OCI-LY7 (cell line): ENCODE data around the gene CELF2. TPM values are rescaled to one million over a fixed set of nuclear protein-coding genes. Genes with fewer than 3 reads are reported as not detected.

ENCODE experiments used
- BruUV-seq: library from RNA; stranded (reverse); fragments of 400-500 nt; replicated peaks from 2 replicates; lab custom pipeline; 2021; lab: Mats Ljungman, UMichigan
- CTCF ChIA-PET: fragments of 300-600 bp; sonication (Branson Sonifier 250); formaldehyde crosslinking; loops from one replicate; lab custom pipeline; 2022; ENCODE audit warnings: antibody characterized with exemption; ENCODE audit not compliant: unreplicated experiment; lab: Charles Lee
- POLR2A ChIA-PET: fragments of 300-600 bp; sonication (Branson Sonifier 250); formaldehyde crosslinking; loops from one replicate; lab custom pipeline; 2022; ENCODE audit warnings: antibody characterized with exemption; lab: Charles Lee
- DNase-seq: peaks from one replicate; pipeline ENCODE4 v3.0.0-alpha.2; 2015; ENCODE audit warnings: low spot score
- H2AFZ ChIP-seq: fragments of 200-600 bp; sonication (generic), shearing (Covaris generic); 2 replicates; pipeline ENCODE4 v1.6.1; 2014; ENCODE audit warnings: mild to moderate bottlenecking, antibody characterized with exemption, low read length, moderate library complexity
- H3K27ac ChIP-seq: fragments of 200-600 bp; sonication (generic); 2 replicates; pipeline ENCODE4 v1.5.1; 2014; ENCODE audit warnings: mixed run types, low read depth, mild to moderate bottlenecking, moderate library complexity, low read length, inconsistent platforms; ENCODE audit not compliant: poor library complexity, severe bottlenecking
- H3K36me3 ChIP-seq: fragments of 200-600 bp; sonication (generic); 2 replicates; pipeline ENCODE4 v1.6.1; 2014; ENCODE audit warnings: mild to moderate bottlenecking, antibody characterized with exemption, low read length, moderate library complexity, mixed read lengths; ENCODE audit not compliant: insufficient read depth
- H3K4me1 ChIP-seq: fragments of 200-600 bp; sonication (generic); 2 replicates; pipeline ENCODE4 v1.5.1; 2014; ENCODE audit warnings: mild to moderate bottlenecking, low read length; ENCODE audit not compliant: insufficient read depth, poor library complexity, severe bottlenecking
- H3K4me2 ChIP-seq: fragments of 200-600 bp; sonication (generic); 2 replicates; pipeline ENCODE4 v1.6.1; 2014; ENCODE audit warnings: mild to moderate bottlenecking, low read length
- H3K4me3 ChIP-seq: fragments of 200-600 bp; sonication (generic); 2 replicates; pipeline ENCODE4 v1.5.1; 2014; ENCODE audit warnings: mild to moderate bottlenecking, low read depth, low read length; ENCODE audit not compliant: poor library complexity, severe bottlenecking
- H3K79me2 ChIP-seq: fragments of 200-600 bp; sonication (generic); 2 replicates; pipeline ENCODE4 v1.6.1; 2016; ENCODE audit warnings: low read depth, mild to moderate bottlenecking, low read length, moderate library complexity, mixed read lengths; ENCODE audit not compliant: insufficient read depth
- H3K9me2 ChIP-seq: fragments of 200-600 bp; sonication (generic); 2 replicates; pipeline ENCODE4 v1.6.1; 2016; ENCODE audit warnings: mild to moderate bottlenecking, low read length, mixed read lengths; ENCODE audit not compliant: insufficient read depth
- H3K9me3 ChIP-seq: fragments of 200-600 bp; sonication (generic); 2 replicates; pipeline ENCODE4 v1.6.1; 2014; ENCODE audit warnings: mild to moderate bottlenecking, mixed run types, low read length, mixed read lengths
- H4K20me1 ChIP-seq: fragments of 200-600 bp; sonication (generic); 2 replicates; pipeline ENCODE4 v1.6.1; 2014; ENCODE audit warnings: mild to moderate bottlenecking, antibody characterized with exemption, low read length, moderate library complexity, mixed read lengths; ENCODE audit not compliant: insufficient read depth
- CTCF ChIP-seq: fragments of 200-600 bp; sonication (generic); conservative IDR thresholded peaks from 2 replicates; pipeline ENCODE4 v1.5.1; 2014; ENCODE audit warnings: mild to moderate bottlenecking, antibody characterized with exemption, low read length, moderate library complexity, mixed read lengths
- EZH2phosphoT487 ChIP-seq: fragments of 200-600 bp; sonication (generic); IDR thresholded peaks from 2 replicates; pipeline ENCODE4 v1.6.1; 2018; ENCODE audit warnings: low read depth, borderline replicate concordance, mild to moderate bottlenecking, mixed run types, antibody characterized with exemption, low read length, moderate library complexity, mixed read lengths
- intact Hi-C: fragments of 100-400 bp; cut with micrococcal nuclease; formaldehyde crosslinking; loops from one replicate; pipeline ENCODE4 v1.10.0; 2022; ENCODE audit not compliant: unreplicated experiment
- total RNA-seq, 2 experiments: library from RNA; depleted of rRNA in 1 of 2; stranded (reverse); fragments of >200 nt in 1 of 2; shearing (Covaris generic) in 1 of 2; gene quantifications; 2 replicates each; pipeline ENCODE4 v1.2.3, GENCODE V29; 2014 to 2022

The CELF2 gene
- total RNA-seq, 2 experiments from 2014 or later, result 5.4 to 19.1 TPM

- CTCF ChIA-PET, result interaction anchor here (0.7 kb wide), 1 partner anchor 10 kb away, joined by 3 read pairs; no protein-coding TSS in a partner anchor
- intact Hi-C loops, result no loop called here
- no peak overlapping the region for H3K4me2 ChIP-seq
- DNase-seq, result no peak
- no peaks in the 10 kb centered on the region for H4K20me1 ChIP-seq
- no peaks in the 10 kb centered on the region for H3K9me3 ChIP-seq
- H2AFZ ChIP-seq, result no peak overlapping the region
- no peak overlapping the region for H3K27ac ChIP-seq
- H3K36me3 ChIP-seq, result no peaks in the 10 kb centered on the region
- POLR2A ChIA-PET, result interaction anchor here (1.0 to 1.1 kb wide), 2 partner anchors 10 to 16 kb away, joined by 3 to 4 read pairs; no protein-coding TSS in a partner anchor
- H3K79me2 ChIP-seq, result no peaks in the 10 kb centered on the region
- no peak for TF ChIP-seq CTCF
- no peak for TF ChIP-seq EZH2phosphoT487
- no peaks in the 10 kb centered on the region for H3K9me2 ChIP-seq
- no peaks in the 10 kb centered on the region for H3K4me1 ChIP-seq
- no peak overlapping the region for H3K4me3 ChIP-seq
- no TSS peak for BruUV-seq
These were observed 209.4 kb downstream of the CELF2 start for GRCh38 chr10:11227103-11227502.

GRCh38 chr10:11229893-11230292, 212.2 kb downstream of the CELF2 start:
- no peak overlapping the region for H3K4me2 ChIP-seq
- no peak overlapping the region for H3K4me3 ChIP-seq
- no peaks in the 10 kb centered on the region for H3K9me2 ChIP-seq
- DNase-seq, result no peak
- H3K9me3 ChIP-seq, result no peaks in the 10 kb centered on the region
- no peak overlapping the region for H2AFZ ChIP-seq
- no peaks in the 10 kb centered on the region for H4K20me1 ChIP-seq
- CTCF ChIA-PET, result no interaction called here
- intact Hi-C loops, result no loop called here
- TF ChIP-seq EZH2phosphoT487, result no peak
- TF ChIP-seq CTCF, result no peak
- H3K4me1 ChIP-seq, result no peaks in the 10 kb centered on the region
- POLR2A ChIA-PET, result interaction anchor here (0.7 kb wide), 1 partner anchor 12 kb away, joined by 4 read pairs; no protein-coding TSS in a partner anchor
- no TSS peak for BruUV-seq
- no peaks in the 10 kb centered on the region for H3K79me2 ChIP-seq
- H3K27ac ChIP-seq, result no peak overlapping the region
- H3K36me3 ChIP-seq, result no peaks in the 10 kb centered on the region

GRCh38 chr10:11230498-11231167, 213.0 kb downstream of the CELF2 start:
- H3K4me1 ChIP-seq, result no peaks in the 10 kb centered on the region
- intact Hi-C loops, result no loop called here
- no peaks in the 10 kb centered on the region for H3K9me3 ChIP-seq
- H3K27ac ChIP-seq, result no peak overlapping the region
- H3K4me2 ChIP-seq, result no peak overlapping the region
- no TSS peak for BruUV-seq
- H3K4me3 ChIP-seq, result no peak overlapping the region
- H4K20me1 ChIP-seq, result no peaks in the 10 kb centered on the region
- ChIA-PET POLR2A (interaction anchor here (0.7 to 1.0 kb wide), 3 partner anchors 13 to 47 kb away, joined by 3 to 4 read pairs (median 3); no protein-coding TSS in a partner anchor), CTCF (no interaction called here)
- no peak for DNase-seq
- no peak overlapping the region for H2AFZ ChIP-seq
- H3K36me3 ChIP-seq, result no peaks in the 10 kb centered on the region
- no peak for TF ChIP-seq CTCF
- TF ChIP-seq EZH2phosphoT487, result no peak
- H3K79me2 ChIP-seq, result no peaks in the 10 kb centered on the region
- no peaks in the 10 kb centered on the region for H3K9me2 ChIP-seq
